Right atrium auricular region (tissue), 2 donors: ENCODE data around the gene SMURF1. TPM values are rescaled to one million over a fixed set of nuclear protein-coding genes. Genes with fewer than 3 reads are reported as not detected.

ENCODE experiments used
- DNase-seq: peaks from one replicate; pipeline ENCODE4 v3.0.0-alpha.2; 2019; ENCODE audit warnings: low spot score
- H3K27ac ChIP-seq, 2 donors: fragments of 200-600 bp; sonication (generic); 1 replicate in 1 of 2; 2 replicates in 1 of 2; pipeline ENCODE4 v1.5.1; 2016 to 2019
- H3K27me3 ChIP-seq, 2 donors: fragments of 200-600 bp; sonication (generic); one replicate each; pipeline versions ENCODE4 v1.5.1 to v1.6.0; 2017 to 2019
- H3K36me3 ChIP-seq: fragments of 200-600 bp; sonication (generic); one replicate; pipeline ENCODE4 v1.5.1; 2016
- H3K4me1 ChIP-seq, 2 donors: fragments of 200-600 bp; sonication (generic); one replicate each; pipeline versions ENCODE4 v1.5.1 to v1.6.0; 2017 to 2019
- H3K4me3 ChIP-seq, 2 donors: fragments of 200-600 bp; sonication (generic); 1 replicate in 1 of 2; 2 replicates in 1 of 2; pipeline ENCODE4 v1.5.1; 2017 to 2019; ENCODE audit warnings: mild to moderate bottlenecking in 1 of 2, moderate library complexity in 1 of 2
- H3K9me3 ChIP-seq, 2 donors: fragments of 200-600 bp; sonication (generic); one replicate each; pipeline ENCODE4 v1.5.1; 2019
- CTCF ChIP-seq, 2 donors: fragments of 200-600 bp; sonication (generic); IDR thresholded peaks; one replicate each; pipeline ENCODE4 v1.5.1; 2019; ENCODE audit warnings: antibody characterized with exemption in 2 of 2
- total RNA-seq, 2 donors: library from RNA; depleted of rRNA; stranded (reverse); fragments of >200 nt; gene quantifications; one replicate each; pipeline ENCODE4 v1.1.0, GENCODE V29; 2016

The SMURF1 gene
- total RNA-seq, 2 donors from 2014 or later, result 9.0 to 14.3 TPM

- DNase-seq, result no peak
- H3K27ac ChIP-seq, result no peak overlapping the region
- H3K9me3 ChIP-seq, result no peaks in the 10 kb centered on the region
- H3K36me3 ChIP-seq, result no peaks in the 10 kb centered on the region
- no peak for TF ChIP-seq CTCF (IDR thresholded peaks at IDR 0.05)
- peaks cover 0 to 13% of the 10 kb centered on the region in 2 donors for H3K4me1 ChIP-seq
- no peaks in the 10 kb centered on the region for H3K27me3 ChIP-seq
- H3K4me3 ChIP-seq, result no peak overlapping the region
These were observed 67.3 kb downstream of the SMURF1 start for GRCh38 chr7:99076615-99077014.

GRCh38 chr7:99073839-99074446 lies 70.0 kb downstream of the SMURF1 start:
- no peaks in the 10 kb centered on the region for H3K36me3 ChIP-seq
- no peaks in the 10 kb centered on the region for H3K27me3 ChIP-seq
- peaks cover 0 to 18% of the 10 kb centered on the region in 2 donors for H3K4me1 ChIP-seq
- TF ChIP-seq CTCF (IDR thresholded peaks at IDR 0.05), result no peak
- H3K9me3 ChIP-seq, result no peaks in the 10 kb centered on the region
- no peak overlapping the region for H3K27ac ChIP-seq
- no peak for DNase-seq
- H3K4me3 ChIP-seq, result no peak overlapping the region

- no peak for DNase-seq
- no peak for TF ChIP-seq CTCF (IDR thresholded peaks at IDR 0.05)
- no peaks in the 10 kb centered on the region for H3K36me3 ChIP-seq
- H3K4me3 ChIP-seq, result no peak overlapping the region
- H3K9me3 ChIP-seq, result no peaks in the 10 kb centered on the region
- no peaks in the 10 kb centered on the region for H3K27me3 ChIP-seq
- H3K27ac ChIP-seq, result no peak overlapping the region
- H3K4me1 ChIP-seq, result peaks cover 0 to 34% of the 10 kb centered on the region in 2 donors
These were observed 71.8 kb downstream of the SMURF1 start for GRCh38 chr7:99072126-99072525.

- DNase-seq, result no peak
- Histone ChIP-seq H3K36me3 (no peaks in the 10 kb centered on the region), H3K27ac (no peak overlapping the region), H3K9me3 (no peaks in the 10 kb centered on the region), H3K4me1 (peaks cover 0 to 35% of the 10 kb centered on the region in 2 donors), H3K27me3 (no peaks in the 10 kb centered on the region), H3K4me3 (no peak overlapping the region)
- no peak for TF ChIP-seq CTCF (IDR thresholded peaks at IDR 0.05)
These were observed 73.5 kb downstream of the SMURF1 start for GRCh38 chr7:99070361-99070760.

DNA sequence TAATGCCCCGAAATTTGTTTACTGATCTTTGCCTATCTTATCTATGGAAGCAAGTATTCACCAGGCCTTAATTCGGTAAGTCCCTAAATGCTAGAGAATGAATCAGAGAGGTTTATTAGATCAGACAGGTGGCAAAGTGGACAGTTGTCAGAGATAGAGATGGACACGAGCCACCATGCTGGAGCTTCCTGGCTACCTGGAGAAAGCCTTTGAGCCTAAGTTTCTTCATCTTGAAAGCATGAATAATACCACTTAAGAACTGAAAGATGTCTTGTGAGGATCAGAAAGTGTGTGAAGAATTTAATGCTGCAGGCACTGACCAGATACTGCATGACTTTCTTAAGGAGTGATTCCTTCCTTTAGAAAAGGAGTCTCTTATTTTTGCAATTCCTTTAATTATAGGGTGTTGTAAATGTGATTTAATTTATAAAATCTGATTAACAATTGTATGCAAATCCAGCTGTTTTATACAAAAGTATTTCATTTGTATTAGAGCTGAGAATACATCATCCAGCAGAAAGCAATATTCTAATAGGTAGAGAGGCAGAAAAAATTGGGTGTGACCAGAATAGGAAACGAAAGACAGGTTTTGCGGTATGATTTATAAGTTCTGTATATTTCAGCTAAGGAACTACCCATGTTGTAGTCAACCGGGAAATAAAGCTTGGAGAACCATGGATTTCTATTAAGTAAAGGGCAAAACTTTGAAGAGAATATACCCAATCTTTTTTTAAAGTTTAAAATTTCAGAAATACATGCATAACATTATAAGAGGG lies 82.7 kb downstream of the SMURF1 start:
- H3K27ac ChIP-seq, result no peak overlapping the region
- no peaks in the 10 kb centered on the region for H3K4me1 ChIP-seq
- DNase-seq, result no peak
- H3K27me3 ChIP-seq, result no peaks in the 10 kb centered on the region
- H3K36me3 ChIP-seq, result peaks cover 12% of the 10 kb centered on the region
- H3K4me3 ChIP-seq, result no peak overlapping the region
- TF ChIP-seq CTCF (IDR thresholded peaks at IDR 0.05), result no peak
- no peaks in the 10 kb centered on the region for H3K9me3 ChIP-seq
